GM21390 (cell line): ENCODE measurements around the gene SLC29A3.
"Not testable (repeated sequence)": the region's sequence is repeated elsewhere in the genome, so short reads cannot be mapped to it uniquely, and the experiment has no call there.

Source experiments
- ATAC-seq: cut with Tn5 transposase; IDR thresholded peaks from one replicate; pipeline ENCODE4 v1.9.1; 2021; ENCODE audit not compliant: unreplicated experiment

The SLC29A3 gene

DNA sequence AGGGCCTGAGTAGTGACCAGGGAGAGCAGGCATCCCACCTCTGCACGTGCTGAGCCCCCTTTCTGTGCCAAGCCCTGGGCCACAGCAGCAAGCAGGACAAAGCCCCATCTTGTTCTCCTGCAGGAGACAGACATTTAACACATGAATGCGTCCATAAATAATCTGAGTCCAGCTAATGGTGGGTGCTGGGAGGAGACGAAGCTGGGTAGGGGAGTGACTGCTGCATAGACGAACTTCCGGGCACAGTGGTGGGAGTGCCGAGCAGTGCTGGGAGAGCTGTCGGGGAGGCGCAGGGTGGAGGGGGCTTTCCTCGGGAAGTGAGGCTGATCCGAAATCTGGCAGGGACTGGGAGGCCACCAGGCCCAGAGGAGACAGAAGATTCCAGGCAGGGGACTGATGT lies 35.2 kb upstream of the SLC29A3 start:
- no peak for ATAC-seq

DNA sequence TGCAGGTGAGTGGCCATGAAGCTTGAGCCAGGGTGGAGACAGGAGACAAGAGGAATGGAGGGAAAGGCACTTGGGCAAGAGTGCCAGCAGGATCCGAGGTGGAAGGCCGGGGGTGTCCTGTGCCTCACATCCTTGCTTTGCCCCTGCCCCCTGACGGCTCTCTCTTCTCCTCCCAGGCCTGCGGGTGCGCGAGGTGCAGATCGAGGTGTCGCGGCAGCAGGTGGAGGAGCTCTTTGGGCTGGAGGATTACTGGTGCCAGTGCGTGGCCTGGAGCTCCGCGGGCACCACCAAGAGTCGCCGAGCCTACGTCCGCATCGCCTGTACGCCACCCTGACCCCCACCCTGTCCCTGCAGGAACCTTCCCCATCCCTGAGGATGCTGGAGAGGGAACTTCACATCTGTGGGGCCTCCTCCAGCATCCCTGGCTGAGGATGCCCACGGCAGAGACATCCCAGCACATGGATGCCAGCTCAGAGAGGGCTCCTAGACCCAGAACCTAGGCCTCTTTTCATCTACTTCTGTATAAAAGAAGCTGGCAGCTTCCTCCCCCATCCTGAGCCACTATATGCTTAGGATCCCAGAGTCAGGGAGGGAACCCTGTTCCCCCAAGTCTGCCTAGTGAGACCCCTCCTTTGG lies 34.4 kb upstream of the SLC29A3 start:
- ATAC-seq: no peak

DNA sequence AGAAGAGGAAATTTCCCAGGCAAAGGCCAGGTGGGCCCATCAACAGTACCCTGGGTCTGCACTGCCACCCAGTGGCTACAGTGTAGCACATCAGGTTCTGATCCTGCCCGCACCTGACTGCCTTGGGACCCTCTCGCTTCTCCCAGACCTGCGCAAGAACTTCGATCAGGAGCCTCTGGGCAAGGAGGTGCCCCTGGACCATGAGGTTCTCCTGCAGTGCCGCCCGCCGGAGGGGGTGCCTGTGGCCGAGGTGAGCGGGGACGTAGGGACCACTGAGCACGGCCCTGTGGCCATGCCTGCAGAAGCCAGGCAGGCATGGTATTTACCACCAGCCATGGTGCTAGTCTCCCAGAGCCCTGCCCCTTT lies 33.9 kb upstream of the SLC29A3 start:
- no peak for ATAC-seq

DNA sequence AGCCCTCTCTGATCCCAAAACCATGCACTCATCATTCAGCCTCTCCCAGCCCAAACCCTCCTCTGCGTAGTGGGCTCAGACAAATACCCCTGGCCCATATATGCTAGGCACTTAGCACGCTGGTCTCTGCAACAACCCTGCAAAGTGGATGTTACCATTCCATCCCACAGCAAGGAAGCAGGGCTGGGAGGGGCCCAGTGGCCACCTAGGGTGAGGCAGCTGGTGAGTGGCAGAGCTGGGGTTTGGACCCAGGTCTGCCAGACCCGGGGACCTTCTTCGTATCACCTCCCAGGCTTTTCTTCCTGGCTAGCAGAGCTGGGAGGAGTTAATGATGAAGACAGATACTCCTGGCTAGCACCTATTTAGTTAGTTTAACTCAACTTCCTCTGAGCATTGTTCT lies 33.1 kb upstream of the SLC29A3 start:
- no peak for ATAC-seq

DNA sequence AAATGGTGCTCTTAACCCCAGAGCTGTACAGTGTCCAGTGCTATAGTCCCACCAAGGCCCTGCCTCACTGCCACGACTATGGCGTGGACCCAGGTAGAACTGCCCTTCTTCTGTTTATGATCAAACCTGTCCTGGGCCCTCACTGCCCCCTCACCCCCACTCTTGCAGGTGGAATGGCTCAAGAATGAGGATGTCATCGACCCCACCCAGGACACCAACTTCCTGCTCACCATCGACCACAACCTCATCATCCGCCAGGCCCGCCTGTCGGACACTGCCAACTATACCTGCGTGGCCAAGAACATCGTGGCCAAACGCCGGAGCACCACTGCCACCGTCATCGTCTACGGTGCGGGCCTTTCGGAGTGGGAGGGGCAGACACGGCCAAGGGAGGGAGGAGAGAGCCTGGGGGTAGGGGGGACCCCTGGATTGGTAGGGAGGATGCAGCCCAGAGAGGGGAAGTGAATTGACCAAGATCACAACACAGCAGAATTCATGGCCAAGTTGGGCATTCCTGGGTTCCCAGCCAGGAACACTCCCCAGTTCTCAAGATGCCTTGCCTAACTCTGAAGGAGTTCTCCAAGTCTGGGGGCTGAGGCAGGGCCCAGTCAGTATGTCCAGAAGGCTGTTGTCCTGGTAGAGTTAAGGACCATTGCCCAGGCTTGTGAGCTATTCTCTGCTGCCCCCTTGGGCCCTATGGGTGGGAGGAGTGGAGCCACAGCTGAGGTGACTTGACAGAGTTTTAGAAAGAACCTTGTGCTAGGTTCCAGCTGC lies 32.4 kb upstream of the SLC29A3 start:
- ATAC-seq: no peak

DNA sequence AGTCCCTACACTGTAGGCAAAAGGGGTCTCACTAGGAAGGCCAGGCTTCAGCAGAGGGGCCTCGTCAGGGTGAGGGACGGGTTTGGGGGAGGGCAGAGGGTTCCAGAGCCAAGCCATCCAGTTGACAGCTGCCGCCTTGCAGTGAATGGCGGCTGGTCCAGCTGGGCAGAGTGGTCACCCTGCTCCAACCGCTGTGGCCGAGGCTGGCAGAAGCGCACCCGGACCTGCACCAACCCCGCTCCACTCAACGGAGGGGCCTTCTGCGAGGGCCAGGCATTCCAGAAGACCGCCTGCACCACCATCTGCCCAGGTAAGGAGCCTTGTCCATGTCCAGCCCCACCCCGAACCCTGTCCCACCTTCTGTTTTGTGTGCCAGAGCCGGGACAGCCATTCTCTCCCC lies 31.6 kb upstream of the SLC29A3 start:
- ATAC-seq: no peak

DNA sequence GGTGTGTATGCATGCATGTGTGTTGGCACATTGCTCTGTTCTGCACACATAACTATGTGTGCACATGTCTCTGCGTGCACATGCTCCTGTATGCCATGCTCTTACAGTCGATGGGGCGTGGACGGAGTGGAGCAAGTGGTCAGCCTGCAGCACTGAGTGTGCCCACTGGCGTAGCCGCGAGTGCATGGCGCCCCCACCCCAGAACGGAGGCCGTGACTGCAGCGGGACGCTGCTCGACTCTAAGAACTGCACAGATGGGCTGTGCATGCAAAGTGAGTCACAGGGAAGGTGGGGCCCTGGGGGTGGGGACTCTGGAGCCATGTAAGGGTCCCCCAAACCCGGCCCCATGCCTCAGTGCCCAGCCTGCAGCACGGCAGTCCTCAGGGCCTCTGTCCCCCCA lies 30.6 kb upstream of the SLC29A3 start:
- ATAC-seq: no peak

DNA sequence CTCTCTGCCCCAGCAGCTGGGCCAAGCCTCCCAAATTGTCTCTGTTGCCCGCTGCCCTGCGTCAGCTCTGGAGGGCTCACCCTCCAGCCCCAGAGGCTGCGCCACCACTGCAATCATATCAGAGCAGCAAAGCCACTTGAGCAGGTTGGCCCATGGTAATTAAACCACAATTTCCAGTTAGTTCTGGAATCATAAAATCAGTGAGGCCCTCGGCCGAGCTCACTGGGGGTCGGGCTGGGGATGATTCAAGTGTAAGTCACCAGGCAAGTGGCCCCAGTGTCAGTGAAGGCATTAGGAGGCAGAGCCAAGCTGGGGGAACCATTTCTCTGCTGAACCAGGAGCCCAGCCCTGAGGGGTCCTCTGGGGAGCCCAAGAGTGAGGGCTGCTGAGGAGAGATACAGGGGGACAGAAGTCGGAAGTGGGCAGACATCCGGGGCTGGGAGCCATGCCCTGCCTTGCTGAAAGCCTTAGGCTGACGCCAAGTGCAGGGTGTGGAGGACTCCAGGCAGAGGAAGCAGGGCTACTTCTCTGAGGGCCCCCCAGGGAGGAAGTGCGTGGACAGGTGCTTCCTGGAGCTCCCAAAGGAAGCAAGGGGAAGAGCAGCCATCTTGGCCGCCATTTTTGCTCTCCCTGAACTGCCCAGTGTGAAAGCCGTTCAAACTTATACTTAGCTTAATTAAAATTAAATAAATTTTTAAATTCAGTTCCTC lies 29.5 kb upstream of the SLC29A3 start:
- no peak for ATAC-seq

DNA sequence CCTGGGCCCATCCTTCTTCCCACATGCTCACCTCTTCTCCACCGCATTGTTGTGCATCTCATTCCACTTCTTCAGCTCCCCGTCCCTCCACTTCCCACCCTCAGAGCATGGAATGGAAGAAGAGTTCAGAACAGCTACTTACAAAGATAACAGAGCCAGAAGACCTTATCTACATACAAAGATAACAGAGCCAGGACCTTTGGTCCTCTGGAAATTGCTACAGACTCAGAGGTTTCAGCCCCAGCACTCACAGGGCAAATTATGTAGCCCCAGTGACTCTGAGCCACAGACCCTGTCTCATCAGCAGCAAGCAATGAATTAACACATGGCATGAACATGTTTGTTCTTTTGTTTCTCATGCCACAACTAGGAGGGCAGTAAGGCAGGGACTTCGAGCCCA lies 28.7 kb upstream of the SLC29A3 start:
- no peak for ATAC-seq

DNA sequence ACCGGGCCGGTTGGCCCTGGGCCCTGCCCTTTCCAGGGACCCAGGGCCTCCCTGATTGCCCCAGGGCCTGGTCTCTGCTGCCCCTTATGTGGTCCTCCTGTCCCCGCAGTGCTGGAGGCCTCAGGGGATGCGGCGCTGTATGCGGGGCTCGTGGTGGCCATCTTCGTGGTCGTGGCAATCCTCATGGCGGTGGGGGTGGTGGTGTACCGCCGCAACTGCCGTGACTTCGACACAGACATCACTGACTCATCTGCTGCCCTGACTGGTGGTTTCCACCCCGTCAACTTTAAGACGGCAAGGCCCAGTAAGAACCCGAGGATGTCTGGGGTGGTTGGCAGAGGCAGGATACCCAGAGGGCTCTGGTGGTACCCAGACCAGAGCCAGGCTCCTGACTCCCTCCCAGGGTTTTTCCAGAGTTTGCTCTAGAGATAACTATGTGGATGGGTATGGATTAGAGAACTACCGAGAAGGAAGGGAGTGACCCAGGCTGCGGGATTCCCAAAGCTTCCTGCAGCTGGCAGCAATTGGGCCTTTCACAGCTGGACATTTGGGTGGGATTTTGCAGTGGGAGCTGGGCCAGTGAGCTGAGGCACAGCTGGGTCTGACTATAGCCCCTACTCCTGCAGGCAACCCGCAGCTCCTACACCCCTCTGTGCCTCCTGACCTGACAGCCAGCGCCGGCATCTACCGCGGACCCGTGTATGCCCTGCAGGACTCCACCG lies 28.1 kb upstream of the SLC29A3 start:
- no peak for ATAC-seq

DNA sequence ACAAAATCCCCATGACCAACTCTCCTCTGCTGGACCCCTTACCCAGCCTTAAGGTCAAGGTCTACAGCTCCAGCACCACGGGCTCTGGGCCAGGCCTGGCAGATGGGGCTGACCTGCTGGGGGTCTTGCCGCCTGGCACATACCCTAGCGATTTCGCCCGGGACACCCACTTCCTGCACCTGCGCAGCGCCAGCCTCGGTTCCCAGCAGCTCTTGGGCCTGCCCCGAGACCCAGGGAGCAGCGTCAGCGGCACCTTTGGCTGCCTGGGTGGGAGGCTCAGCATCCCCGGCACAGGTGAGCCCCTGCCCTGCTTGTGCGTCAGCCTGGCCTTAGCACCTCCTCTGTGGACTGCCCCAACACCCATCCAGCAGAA lies 27.5 kb upstream of the SLC29A3 start:
- no peak for ATAC-seq

DNA sequence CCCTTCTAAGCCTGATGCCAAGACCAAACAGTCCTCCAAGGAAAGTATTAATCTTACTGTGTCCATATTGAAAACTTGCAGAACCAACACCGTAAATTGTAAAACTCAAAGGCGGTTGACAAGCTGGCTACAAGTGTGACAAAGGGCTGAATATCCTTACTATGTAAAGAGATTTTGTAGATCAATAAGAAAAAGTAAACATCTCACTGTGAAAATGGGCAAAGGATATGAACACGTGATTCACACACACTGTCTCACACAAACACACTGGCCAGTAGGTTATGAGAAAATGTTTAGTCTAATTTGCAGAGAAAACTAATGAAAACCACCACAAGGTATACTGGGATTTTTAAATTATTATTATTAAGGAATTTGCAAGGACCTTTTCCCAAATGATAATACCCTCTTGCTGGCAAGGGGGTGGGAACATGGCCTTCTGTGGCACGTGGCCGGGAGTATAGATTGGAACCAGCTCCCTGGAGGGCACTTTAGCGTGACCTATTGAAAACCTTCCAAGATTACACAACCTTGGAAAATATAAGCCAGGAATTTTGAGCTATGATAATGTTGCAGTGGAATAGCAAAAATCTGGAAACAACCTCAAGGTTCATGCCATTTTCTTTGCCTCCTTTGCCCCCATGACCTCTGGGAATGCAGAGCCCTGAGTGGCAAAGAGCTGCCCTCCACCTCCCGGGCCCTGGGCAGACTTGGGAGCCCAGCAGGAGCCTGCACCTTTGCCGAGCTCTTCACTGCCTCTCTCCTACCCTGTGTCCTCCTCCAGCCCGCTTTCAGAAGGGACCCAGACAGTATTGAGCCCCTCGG lies 26.2 kb upstream of the SLC29A3 start:
- ATAC-seq: no peak

DNA sequence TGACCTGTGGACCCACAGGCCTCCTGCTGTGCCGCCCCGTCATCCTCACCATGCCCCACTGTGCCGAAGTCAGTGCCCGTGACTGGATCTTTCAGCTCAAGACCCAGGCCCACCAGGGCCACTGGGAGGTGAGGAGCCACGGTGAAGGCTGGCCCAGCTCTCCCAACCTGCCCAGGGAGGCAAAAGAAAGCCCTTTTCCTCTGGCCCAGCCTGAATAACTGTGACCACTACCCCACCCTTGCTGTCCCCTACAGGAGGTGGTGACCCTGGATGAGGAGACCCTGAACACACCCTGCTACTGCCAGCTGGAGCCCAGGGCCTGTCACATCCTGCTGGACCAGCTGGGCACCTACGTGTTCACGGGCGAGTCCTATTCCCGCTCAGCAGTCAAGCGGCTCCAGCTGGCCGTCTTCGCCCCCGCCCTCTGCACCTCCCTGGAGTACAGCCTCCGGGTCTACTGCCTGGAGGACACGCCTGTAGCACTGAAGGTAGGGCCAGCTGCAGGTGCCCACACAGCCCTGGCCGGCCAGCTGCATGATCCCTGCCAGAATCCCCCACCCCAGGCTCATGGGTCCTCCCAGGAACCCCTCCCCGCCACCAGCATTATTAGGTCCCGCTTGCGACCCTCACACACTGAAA lies 25.5 kb upstream of the SLC29A3 start:
- ATAC-seq: no peak

DNA sequence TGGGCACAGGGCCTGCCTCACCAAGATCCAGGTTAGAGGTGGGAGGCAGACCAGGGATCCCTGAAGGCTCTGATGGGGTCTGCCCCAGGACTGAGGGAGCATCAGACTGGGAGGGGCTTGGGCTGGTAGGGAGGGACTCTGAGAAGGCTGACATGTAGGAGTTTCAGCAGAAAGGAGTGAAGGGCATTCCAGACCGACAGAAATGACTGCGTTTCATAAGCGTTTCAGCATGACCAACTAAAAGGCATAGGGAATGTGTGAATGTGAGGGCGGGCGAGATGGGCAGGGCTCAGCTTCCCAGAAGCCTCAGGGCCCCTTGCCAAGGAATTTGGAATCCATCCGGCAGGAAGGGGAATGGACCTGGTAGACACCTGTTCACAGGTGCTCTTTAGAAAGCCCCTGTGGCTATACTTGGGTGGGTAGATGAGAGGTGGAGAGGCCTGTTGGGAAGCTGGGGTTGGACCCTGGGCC lies 24.9 kb upstream of the SLC29A3 start:
- no peak for ATAC-seq

DNA sequence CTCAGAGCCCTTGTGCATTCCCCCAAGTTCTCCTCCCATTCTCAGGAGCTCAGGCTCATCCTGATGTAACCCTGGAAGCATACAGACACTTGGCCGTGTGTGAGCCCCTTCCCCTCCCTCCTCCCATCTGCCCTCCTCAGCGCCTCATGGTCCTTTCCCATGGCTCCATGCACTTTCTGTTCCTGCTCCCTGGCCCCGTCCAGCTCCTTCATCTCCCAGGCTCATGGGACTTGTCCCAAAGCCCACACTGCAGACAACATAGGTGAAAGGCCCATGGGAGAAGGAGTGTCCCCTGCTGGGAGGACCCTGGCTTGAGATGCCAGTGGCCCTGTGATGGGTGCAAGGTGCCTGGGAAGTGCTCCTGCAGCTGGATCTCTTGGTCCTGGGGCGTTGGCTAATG lies 24.2 kb upstream of the SLC29A3 start:
- no peak for ATAC-seq

DNA sequence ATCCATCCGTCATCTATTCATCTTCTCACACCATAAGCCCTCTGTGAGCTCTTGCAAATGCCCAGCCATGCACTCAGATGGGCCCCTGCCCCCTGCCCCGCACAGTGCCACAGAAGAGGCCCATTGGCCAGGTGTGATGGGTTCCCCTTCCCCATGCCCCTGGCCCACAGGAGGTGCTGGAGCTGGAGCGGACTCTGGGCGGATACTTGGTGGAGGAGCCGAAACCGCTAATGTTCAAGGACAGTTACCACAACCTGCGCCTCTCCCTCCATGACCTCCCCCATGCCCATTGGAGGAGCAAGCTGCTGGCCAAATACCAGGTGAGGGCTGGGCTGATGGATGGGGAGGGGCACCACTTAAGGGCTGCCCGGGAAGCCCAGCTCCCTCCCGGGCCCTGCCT lies 23.4 kb upstream of the SLC29A3 start:
- no peak for ATAC-seq

DNA sequence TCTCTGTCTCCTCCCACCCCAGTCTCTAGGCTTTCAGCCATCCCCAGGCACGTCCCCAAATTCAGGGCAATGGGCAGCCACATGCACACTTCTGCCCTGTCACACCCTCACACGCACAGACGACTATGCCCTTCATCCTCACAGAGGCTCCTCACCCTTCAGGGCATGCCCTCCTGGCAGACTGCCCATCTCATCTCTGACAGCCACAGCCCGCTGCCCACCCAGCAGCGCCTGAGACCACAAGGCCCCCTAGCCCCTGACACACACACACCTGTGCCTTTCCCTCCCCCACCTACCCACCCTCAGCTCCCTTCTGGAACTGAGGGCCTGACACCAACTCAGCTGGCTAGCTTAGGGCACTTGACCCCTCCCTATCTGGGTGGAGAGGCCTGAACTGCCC lies 23.0 kb upstream of the SLC29A3 start:
- no peak for ATAC-seq

DNA sequence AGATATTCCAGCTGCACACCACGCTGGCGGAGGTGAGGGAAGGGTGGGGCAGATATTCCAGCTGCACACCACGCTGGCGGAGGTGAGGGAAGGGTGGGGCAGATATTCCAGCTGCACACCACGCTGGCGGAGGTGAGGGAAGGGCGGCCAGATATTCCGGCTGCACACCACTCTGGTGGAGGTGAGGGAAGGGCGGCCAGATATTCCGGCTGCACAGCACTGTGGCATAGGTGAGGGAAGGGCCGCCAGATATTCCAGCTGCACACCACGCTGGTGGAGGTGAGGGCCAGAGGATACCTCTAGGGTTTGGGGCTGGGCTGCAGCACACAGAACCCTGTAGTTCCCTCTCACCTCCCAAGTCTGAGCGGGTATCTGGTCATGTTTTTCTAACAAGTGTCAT lies 22.2 kb upstream of the SLC29A3 start:
- not testable (repeated sequence) for ATAC-seq

DNA sequence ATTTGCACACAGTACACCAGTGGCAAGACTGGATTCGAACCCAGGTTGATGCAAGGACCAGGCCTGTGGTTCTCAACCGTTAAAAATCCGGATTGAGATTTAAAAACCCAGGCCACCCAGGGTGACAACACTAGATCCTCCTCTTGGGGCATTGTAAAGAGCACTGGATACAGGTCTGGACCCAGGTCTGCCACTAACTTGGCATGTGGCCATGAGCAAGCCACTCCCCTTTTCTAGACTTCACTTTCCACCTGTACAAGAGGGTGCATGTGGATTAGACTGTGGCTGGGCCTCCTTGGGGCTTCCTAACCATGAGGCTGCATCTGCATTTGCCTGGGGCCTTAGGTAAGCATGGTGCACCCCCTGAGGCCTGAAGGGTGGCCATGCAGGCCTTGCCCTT lies 21.7 kb upstream of the SLC29A3 start:
- no peak for ATAC-seq

DNA sequence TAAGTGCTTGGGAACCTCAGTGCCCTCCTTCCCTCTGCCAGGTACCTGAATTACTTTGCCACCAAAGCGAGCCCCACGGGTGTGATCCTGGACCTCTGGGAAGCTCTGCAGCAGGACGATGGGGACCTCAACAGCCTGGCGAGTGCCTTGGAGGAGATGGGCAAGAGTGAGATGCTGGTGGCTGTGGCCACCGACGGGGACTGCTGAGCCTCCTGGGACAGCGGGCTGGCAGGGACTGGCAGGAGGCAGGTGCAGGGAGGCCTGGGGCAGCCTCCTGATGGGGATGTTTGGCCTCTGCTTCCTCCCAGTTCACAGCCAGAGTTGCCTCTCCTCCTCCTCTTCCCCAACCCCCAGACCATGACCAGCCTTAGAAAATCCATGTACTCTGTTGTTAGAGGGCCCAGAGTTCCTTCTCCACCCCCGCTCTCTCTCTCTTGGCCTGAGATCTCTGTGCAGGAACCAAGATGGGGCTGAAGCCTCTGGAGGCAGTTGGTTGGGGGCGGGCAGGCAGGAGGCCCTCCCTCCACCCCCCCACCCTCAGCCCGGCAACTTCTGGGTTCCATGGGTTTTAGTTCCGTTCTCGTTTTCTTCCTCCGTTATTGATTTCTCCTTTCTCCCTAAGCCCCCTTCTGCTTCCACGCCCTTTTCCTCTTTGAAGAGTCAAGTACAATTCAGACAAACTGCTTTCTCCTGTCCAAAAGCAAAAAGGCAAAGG lies 19.8 kb upstream of the SLC29A3 start:
- ATAC-seq: no peak
